IMR-90 (cell line): ENCODE measurements around the gene HOXA7. TPM values are rescaled to one million over a fixed set of nuclear protein-coding genes. Genes with fewer than 3 reads are reported as not detected.

Source experiments
- USF2 ChIP-seq: fragments of 150-350 bp; IDR thresholded peaks from 2 replicates; pipeline ENCODE4 v1.6.1; 2017; ENCODE audit warnings: mild to moderate bottlenecking, antibody characterized with exemption, low read length, low read depth
- polyA plus RNA-seq, 3 experiments: library from polyadenylated mRNA; depleted of rRNA; stranded (reverse); fragments of >200 nt; gene quantifications; 2 replicates each; pipeline ENCODE4 v1.2.3, GENCODE V29; 2012; ENCODE audit warnings: low replicate concordance in 1 of 3
- total RNA-seq: library from RNA; depleted of rRNA; stranded (reverse); fragments of >200 nt; gene quantifications from 2 replicates; pipeline ENCODE4 v1.2.3, GENCODE V29; 2012

Gene HOXA7
- total and polyA plus RNA-seq, 2 of the 4 experiments (the other 2 are of a cell fraction), result 0.18 to 1.7 TPM

DNA sequence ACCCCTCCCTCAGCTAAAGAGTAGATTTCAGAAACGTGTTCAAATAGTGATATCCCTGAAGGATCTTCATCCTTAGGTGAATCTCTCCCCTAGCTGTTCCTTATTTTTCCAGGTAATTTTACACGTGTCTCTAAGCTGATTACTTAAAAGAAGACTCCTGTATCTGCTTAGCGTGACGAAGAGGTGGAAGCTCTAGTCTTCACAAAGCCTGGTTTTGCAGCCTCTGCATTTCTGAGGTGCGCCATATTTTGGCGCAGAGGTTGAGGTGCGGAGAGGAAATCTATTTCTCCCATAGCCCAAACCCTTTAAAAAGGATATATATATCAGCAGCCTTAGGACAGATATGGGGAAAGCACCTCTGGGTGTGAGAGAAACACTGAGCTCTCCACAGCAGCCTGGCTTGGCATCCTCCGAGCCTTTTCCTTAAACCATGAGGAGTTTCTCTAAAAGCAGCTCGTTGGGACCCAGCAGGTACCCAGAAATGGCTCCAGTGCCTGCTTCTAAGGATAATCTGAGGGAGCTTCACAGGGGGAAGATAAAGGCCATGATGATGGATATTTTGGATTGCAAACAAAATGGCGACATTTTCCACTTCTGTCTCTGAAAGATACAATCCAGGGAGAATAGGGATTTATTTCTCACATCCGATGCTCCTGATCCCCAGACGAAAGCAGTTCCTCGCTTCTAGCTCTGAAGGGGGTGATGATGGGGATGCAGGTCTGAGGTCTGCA lies 51.0 kb downstream of the HOXA7 start (continued):
- TF ChIP-seq USF2, result no peak
